ENCODE results near the gene TTC5. TPM values are rescaled to one million over a fixed set of nuclear protein-coding genes. Genes with fewer than 3 reads are reported as not detected.

TTC5 gene
- total RNA-seq, 1 experiment from 2014 or later = 18.4 TPM

DNA sequence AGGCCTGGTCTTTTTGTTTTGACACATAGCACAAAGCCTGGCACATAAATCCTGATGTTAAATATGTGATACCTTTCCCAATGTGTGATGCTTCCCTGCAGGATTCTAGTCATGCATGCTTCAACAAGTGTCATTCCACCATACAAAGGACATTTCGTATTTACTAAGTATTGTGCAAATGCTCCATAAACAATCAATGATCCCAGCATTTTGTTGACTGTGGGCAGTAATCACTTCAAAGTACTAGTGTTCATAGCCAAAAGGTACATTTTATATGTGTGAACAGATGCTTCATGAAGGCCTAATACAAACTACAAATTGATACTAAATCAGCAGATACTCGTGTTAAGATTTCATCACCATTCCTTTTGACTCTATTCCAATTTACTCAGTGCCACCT lies 23.0 kb upstream of the TTC5 start:
- no peak overlapping the region for H3K27ac Mint-ChIP-seq (ENCODE audit: low read depth, unreplicated experiment)
- ChIA-PET CTCF (interaction anchor here (0.5 to 9.9 kb wide), 26 partner anchors 11 to 1891 kb away, joined by 3 to 152 read pairs (median 8); partner anchors contain the start of genes PARP2, PNP, RNASE4 and TEP1), POLR2A (interaction anchor here (0.6 to 9.8 kb wide), 11 partner anchors 14 to 1057 kb away, joined by 3 to 205 read pairs (median 7); partner anchors contain the start of genes APEX1, OSGEP, PARP2 and PNP)
- no peak overlapping the region for H3K4me3 Mint-ChIP-seq (ENCODE audit: unreplicated experiment)
- DNase-seq (ENCODE audit: unreplicated experiment) = no peak
- H3K4me1 Mint-ChIP-seq (ENCODE audit: insufficient read depth, unreplicated experiment) = peaks cover 31% of the 10 kb centered on the region
- peaks cover 50% of the 10 kb centered on the region for H3K36me3 Mint-ChIP-seq (ENCODE audit: insufficient read depth, unreplicated experiment)
- no peaks in the 10 kb centered on the region for H3K9me3 Mint-ChIP-seq (ENCODE audit: unreplicated experiment)
- no TSS peak for BruUV-seq (replicated peaks)
- TF ChIP-seq, protein P1, sequence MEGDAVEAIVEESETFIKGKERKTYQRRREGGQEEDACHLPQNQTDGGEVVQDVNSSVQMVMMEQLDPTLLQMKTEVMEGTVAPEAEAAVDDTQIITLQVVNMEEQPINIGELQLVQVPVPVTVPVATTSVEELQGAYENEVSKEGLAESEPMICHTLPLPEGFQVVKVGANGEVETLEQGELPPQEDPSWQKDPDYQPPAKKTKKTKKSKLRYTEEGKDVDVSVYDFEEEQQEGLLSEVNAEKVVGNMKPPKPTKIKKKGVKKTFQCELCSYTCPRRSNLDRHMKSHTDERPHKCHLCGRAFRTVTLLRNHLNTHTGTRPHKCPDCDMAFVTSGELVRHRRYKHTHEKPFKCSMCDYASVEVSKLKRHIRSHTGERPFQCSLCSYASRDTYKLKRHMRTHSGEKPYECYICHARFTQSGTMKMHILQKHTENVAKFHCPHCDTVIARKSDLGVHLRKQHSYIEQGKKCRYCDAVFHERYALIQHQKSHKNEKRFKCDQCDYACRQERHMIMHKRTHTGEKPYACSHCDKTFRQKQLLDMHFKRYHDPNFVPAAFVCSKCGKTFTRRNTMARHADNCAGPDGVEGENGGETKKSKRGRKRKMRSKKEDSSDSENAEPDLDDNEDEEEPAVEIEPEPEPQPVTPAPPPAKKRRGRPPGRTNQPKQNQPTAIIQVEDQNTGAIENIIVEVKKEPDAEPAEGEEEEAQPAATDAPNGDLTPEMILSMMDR (IDR thresholded peaks at IDR 0.05; ENCODE audit: unreplicated experiment) = no peak
- intact Hi-C loops (cut with micrococcal nuclease) = loop anchor here (10.0 kb wide), 1 partner anchor 646 kb away; no protein-coding TSS in a partner anchor
- H3K27me3 Mint-ChIP-seq (ENCODE audit: insufficient read depth, unreplicated experiment) = no peaks in the 10 kb centered on the region

DNA sequence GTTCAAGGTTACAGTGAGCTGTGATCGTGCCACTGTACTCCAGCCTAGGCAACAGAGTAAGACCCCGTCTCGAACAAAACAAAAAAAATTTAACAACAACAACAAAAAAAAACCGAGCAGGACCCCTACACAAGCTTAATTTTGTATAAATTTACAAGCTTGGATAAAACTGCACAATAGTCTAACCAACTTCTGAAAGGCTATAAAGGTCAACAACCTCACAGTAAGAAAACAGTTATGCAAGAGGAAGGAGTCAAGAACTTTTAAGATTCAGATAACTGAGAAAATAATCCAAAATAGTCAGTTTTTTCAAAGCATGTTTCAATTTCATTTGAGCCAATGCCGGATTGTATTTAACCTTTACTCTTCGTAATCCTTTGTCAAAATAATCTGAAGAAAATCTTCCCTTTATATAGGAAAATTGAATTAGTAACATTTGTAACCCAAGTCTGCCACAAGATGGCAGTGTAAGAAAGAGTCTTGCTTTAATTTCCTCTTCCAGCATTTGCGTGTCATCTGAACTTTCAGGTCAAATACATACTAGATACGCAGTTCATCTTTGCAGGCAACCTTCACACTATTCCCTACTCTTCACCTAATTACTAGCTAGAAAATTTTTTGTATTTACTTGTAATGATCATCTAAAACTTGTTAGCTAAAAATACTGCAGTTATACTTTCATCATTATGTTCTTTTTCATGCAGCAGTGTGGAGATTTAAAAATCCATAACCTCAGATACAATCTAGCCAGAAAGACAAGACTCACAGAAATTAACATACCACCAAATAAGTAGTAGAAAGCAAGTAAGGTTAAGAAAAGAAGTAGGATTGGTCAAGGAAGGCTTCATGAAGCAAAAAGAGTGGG lies 21.5 kb upstream of the TTC5 start:
- no peak overlapping the region for H3K4me3 Mint-ChIP-seq (ENCODE audit: unreplicated experiment)
- intact Hi-C loops (cut with micrococcal nuclease) = loop anchor here (1.0 to 10.0 kb wide), 5 partner anchors 88 to 648 kb away; partner anchors contain the start of gene OSGEP
- ChIA-PET CTCF (interaction anchor here (0.5 to 9.9 kb wide), 44 partner anchors 9 to 776 kb away, joined by 3 to 152 read pairs (median 5); partner anchors contain the start of genes ANG, APEX1, OSGEP and PARP2), POLR2A (interaction anchor here (0.7 to 9.8 kb wide), 14 partner anchors 8 to 357 kb away, joined by 3 to 205 read pairs (median 4); partner anchors contain the start of genes APEX1, OSGEP, PARP2 and PNP)
- no peak overlapping the region for H3K27ac Mint-ChIP-seq (ENCODE audit: low read depth, unreplicated experiment)
- no peaks in the 10 kb centered on the region for H3K9me3 Mint-ChIP-seq (ENCODE audit: unreplicated experiment)
- no peaks in the 10 kb centered on the region for H3K27me3 Mint-ChIP-seq (ENCODE audit: insufficient read depth, unreplicated experiment)
- peaks cover 31% of the 10 kb centered on the region for H3K4me1 Mint-ChIP-seq (ENCODE audit: insufficient read depth, unreplicated experiment)
- peaks cover 63% of the 10 kb centered on the region for H3K36me3 Mint-ChIP-seq (ENCODE audit: insufficient read depth, unreplicated experiment)
- TF ChIP-seq, protein P1 (IDR thresholded peaks at IDR 0.05; ENCODE audit: unreplicated experiment) = peak; percentile 66
- BruUV-seq (replicated peaks) = no TSS peak
- peak; percentile 78 for DNase-seq (ENCODE audit: unreplicated experiment)

DNA sequence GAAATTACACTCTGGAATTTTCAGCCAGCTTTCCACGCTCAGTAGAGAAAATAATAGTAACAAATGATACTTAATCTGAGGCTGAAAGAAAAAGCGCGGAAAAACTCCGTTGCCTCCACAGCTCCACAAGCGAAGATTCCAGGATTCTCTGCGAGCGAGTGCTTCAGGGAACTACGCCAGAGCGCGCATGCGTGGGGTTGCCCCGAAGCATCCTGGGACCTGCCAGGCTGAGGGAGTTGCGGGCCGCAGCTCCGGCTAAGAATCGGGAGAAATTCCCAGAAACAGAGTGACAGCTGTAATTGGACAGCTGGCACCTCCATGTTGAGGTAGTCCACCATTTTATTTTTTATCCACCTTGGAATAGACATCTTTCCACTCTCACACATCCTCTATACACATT lies 12.0 kb upstream of the TTC5 start:
- H3K4me1 Mint-ChIP-seq (ENCODE audit: insufficient read depth, unreplicated experiment) = no peaks in the 10 kb centered on the region
- TF ChIP-seq, protein P1 (IDR thresholded peaks at IDR 0.05; ENCODE audit: unreplicated experiment) = no peak
- H3K4me3 Mint-ChIP-seq (ENCODE audit: unreplicated experiment) = no peak overlapping the region
- intact Hi-C loops (cut with micrococcal nuclease) = no loop called here
- no peak overlapping the region for H3K27ac Mint-ChIP-seq (ENCODE audit: low read depth, unreplicated experiment)
- no peaks in the 10 kb centered on the region for H3K9me3 Mint-ChIP-seq (ENCODE audit: unreplicated experiment)
- no peak for DNase-seq (ENCODE audit: unreplicated experiment)
- CTCF ChIA-PET = interaction anchor here (0.6 to 3.4 kb wide), 4 partner anchors 10 to 698 kb away, joined by 3 to 40 read pairs (median 4); no protein-coding TSS in a partner anchor
- no peaks in the 10 kb centered on the region for H3K27me3 Mint-ChIP-seq (ENCODE audit: insufficient read depth, unreplicated experiment)
- no TSS peak for BruUV-seq (replicated peaks)
- H3K36me3 Mint-ChIP-seq (ENCODE audit: insufficient read depth, unreplicated experiment) = peaks cover 95% of the 10 kb centered on the region
- POLR2A ChIA-PET = interaction anchor here (0.6 to 0.8 kb wide), 2 partner anchors 14 to 96 kb away, joined by 3 to 6 read pairs; no protein-coding TSS in a partner anchor

DNA sequence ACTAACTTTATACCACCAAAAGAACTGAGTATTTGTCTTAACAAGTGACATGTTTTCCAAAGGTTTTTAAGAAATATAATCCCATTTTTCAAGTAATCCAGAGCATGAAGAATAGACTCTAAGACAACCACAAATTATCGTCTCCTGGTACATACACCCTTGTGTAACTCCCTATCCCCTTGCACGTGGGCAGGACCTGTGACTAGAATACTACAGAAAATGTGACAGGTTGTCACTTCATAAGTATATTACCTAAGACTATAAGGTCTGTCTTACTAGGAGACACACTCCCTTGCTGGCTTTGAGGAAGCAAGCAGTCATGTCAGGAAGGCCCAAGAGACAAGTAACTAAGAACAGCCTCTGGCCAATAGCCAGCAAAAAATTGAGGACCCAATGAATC lies 8.3 kb upstream of the TTC5 start:
- Mint-ChIP-seq H3K9me3 (ENCODE audit: unreplicated experiment) (no peaks in the 10 kb centered on the region), H3K4me1 (ENCODE audit: insufficient read depth, unreplicated experiment) (no peaks in the 10 kb centered on the region), H3K4me3 (ENCODE audit: unreplicated experiment) (no peak overlapping the region), H3K27ac (ENCODE audit: low read depth, unreplicated experiment) (no peak overlapping the region), H3K27me3 (ENCODE audit: insufficient read depth, unreplicated experiment) (no peaks in the 10 kb centered on the region), H3K36me3 (ENCODE audit: insufficient read depth, unreplicated experiment) (peaks cover 60% of the 10 kb centered on the region)
- ChIA-PET CTCF (no interaction called here), POLR2A (no interaction called here)
- TF ChIP-seq, protein P1 (IDR thresholded peaks at IDR 0.05; ENCODE audit: unreplicated experiment) = no peak
- no peak for DNase-seq (ENCODE audit: unreplicated experiment)
- intact Hi-C loops (cut with micrococcal nuclease) = no loop called here
- BruUV-seq (replicated peaks) = no TSS peak

Measured in MCF 10A (cell line).